HG03378 (cell line): ENCODE measurements around the gene EPG5.

Source experiments
- ATAC-seq: cut with Tn5 transposase; IDR thresholded peaks from one replicate; pipeline ENCODE4 v1.9.1; 2021; ENCODE audit warnings: mild to moderate bottlenecking, moderate library complexity; ENCODE audit not compliant: unreplicated experiment

EPG5 gene

DNA sequence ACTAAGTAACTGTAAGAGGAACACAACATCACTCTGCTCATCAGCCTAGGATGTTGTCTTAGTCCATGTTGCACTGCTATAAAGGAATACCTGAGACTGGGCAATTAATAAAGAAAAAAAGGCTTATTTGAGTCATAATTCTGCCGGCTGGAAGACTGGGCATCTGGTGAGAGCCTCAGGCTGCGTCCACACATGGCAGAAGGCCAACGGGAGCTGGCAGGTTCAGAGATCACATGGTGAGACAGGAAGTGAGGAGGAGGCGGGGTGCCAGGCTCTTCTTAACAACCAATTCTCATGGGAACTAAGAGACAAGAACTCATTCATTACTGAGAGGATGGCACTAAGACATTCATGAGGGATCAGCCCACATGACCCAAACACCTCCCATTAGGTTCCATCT, 46.8 kb downstream of the EPG5 start:
- no peak for ATAC-seq

DNA sequence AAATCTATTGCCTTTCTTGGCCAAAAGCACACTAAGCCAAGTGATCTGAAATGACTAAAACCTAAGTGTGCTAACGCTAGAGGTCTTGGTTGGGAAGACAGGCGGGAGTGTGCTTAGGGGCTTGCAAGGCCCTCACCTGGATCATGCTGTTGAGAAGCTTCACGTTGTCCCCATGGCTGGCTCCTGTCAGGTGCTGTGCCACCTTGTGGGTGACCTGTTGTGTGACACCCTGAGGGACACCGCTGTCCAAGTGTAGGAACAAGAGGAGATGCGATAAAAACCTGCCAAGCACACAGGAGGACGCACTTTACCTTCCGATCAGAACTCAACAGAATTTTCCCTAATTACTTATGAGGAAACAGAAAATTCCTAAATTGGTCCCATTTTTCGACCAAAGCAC, 50.8 kb downstream of the EPG5 start:
- ATAC-seq = no peak

DNA sequence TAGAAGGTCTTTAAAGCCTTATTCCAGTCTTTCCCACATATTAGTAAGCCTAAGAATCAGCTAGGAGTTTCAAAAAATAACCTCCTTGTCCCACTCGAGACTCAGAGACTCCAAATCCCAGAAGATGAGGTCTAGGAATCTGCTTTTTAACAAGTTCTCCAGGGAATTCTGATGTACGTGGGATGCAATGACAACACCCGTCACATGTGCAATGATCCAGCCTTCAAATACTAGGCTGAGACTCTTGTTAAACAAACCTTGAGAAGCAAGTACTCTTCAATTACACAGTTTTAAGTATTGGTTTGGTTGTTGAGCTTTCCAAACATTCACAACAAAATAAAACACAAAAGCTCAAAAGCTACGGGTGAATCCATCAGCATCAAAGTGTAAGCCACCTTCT, 53.9 kb downstream of the EPG5 start:
- ATAC-seq = no peak

DNA sequence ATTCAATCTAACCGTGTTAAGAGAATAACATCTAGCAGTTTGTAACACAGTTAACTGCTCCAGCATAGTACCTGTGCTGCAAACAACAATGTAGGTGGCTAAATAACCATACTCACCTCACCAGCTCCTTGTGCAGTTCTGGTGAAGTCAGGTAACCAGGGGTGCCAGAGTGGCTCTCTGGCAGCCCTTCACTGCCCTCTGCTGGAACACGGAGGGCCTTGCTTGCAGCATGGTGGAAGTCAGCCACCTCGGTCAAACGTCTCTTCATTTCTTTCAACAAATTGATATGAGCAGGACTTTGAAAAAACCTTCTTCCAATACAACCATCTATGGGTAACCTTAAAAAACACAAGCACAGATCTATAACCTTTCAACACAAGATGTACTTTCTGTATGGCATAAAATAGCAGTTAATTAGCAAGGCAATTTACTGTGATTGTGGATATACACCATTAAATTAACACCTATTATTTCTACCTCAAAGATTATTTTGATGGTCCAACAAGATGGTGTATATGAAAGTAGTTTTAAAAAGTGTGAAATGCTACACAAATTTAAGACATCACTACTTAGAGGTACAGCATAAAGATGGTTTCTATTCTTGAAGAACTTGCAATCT, 56.6 kb downstream of the EPG5 start:
- ATAC-seq = no peak

DNA sequence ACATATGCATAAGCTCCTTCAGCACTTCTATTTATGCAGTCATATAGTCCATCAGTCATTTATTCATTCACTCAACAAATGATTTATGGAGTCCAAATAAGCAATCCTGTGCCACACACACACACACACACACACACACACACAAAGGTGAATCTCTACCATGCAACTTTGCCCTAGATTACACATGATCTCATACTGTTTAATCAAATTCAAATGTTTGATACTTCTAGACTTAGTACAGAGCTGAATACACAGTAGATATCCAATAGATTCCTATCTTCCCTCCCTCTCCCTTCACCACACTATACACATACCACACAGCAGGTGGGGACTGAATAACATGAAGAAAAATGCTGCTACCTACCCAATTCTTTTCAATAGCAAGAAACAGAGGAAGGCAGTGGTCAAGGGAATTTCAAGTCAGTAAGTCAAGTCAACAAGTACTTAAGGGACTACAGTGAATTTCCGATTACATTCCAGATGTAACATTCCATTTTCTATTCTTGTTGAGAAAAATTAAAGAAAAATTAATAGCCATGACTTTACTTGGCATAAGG, 65.4 kb downstream of the EPG5 start:
- no peak for ATAC-seq

DNA sequence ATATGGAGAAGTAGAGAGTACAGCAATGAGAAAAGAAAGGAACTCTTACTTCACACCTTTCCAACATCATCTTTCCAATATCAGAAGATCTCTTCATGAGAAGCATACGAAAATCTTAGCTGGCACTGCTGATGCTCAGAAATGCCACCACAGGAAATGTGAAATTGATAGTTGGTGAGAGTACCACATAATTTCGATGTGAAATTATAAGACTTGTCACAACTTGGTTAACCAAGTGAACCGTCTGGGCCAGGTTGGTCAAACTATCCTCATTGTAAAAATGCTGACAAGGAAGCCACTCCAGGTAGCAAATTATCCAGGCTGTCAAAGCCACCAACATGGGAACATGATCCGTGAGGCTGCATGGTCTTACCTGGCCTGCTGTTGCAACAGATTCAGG, 66.5 kb downstream of the EPG5 start:
- no peak for ATAC-seq

DNA sequence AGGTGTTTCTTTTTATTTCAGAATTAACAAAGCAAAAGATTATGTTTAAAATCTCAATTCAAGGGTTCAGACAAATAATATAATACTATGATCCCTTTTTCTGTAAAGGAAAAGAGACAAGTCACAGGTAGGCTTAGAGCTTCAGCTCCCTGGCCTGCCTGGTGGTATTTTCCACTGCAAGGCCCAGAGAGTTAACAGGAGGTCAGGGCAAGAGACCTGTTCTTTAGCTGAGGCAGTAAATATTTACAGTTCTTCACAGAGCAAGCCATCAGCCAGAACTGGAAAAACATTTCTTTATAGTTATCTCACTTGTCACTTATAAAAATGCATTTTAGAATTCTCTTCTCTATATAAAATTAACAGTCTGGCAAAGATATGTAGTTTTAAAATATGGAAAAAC, 70.1 kb downstream of the EPG5 start:
- ATAC-seq = no peak

DNA sequence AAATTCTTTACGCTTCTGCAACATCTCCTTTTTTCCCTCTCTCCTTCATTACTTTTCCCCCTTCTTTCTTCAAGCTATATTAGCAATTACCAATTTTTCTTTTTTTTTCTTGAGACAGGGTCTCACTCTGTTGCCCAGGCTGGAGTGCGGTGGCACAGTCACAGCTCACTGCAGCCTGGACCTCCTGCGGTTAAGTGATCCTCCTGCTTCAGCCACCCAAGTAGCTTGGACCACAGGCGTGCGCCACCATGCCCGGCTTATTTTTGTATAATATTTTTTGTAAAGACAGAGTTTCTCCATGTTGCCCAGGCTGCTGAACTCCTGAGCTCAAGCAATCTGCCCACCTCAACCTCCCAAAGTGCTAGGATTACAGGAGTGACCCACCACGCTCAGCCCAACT, 70.7 kb downstream of the EPG5 start:
- no peak for ATAC-seq

DNA sequence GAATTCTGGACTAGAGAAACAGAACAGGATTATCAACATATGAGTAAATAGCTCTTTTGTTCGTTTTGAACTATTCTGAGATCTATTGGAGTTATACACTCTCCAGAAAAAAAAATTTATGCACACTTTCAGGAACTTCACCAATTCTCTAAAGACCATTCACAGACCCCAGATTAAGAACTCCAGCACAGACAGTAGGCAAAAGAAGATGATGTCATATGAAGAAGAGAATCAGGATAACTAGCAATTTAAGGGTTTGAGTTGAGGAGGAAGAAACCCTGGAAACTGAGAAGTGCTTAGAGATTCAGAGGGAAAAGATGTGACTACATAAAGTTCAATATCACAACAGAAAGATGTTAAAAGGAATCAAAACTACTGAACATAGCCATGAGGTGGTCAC, 71.8 kb downstream of the EPG5 start:
- ATAC-seq = no peak

DNA sequence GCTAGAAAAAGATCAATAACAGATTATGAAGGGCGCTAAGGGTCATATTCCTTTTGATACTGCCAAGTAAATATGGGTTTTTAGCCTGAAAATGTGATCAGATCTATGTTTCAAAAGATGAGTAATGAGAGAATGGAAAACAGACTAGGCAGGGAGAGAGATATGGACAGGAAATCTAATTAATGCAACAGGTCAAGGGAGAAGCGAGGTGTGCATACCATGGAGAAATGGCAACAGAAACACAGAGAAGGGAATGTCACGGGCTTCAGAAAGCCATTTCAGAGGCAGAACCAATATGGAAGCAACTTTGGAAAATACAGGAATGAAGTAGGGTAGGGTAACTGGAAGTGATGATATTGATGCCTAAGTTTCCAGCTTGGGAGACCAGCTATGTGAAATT, 72.3 kb downstream of the EPG5 start:
- no peak for ATAC-seq

DNA sequence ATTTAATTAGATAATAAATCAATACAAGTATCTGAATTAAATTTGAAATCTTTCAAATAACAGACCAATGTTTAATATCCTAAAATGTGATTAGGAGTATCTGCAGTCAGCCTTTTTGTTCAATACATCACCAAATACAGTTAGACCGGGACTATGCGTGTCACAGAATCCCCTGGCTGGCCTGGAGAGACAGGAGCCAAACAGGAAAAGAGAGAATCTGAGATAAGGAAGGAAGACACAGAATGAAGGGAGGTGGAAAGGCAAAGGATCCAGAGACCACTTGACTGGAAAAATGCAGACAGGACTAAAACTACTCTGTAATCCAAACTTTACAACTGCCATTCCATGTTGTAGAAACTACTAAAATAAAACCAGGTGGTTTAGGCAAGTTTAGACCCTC, 75.3 kb downstream of the EPG5 start:
- ATAC-seq = no peak

DNA sequence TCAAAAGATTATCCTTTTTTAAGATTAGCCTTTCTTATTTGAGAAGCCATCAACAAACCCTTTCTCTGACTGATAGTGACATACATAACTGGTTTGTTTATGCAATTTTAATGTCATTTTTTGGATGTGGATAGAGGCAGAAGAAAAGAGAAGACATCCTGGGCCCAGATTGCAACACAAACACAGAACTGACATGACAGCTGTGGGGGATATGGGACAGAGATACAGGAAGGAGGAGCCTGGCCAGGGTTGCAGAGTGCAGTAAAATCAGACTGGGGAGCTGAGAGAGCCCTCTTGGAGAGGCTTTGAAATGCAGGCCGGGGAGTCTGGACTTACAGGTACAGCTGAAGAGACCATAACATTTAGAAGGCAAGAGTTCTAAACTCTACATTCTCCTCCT, 76.5 kb downstream of the EPG5 start:
- ATAC-seq = no peak

DNA sequence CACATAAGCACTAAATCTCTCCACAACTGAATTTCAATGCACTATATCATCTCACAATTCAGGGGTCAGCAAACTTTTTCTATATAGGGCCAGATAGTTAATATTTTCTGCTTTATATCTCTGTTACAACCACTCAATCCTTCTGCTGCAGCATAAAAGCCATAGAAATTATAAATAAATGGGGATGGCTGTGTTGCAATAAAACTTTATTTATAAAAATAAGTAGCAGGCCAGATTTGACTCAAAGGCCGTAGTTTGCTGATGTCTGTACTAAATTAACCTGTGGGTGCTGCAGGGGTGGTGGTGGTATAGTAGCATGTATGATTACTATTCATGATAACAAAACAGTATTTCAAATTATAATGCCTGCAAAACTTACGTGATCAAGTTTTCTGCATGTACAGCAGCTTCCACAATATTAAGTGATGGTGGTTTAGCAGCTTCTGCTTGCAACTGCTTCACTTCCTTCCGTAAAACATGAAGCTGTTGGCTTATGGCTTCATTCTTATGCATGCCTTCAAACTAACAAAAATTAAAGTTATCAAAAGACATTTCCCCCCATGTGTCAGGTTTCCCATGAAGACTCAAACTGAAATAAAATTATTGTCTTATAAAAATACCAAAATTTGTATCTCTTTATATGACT, 77.6 kb downstream of the EPG5 start:
- ATAC-seq = no peak

DNA sequence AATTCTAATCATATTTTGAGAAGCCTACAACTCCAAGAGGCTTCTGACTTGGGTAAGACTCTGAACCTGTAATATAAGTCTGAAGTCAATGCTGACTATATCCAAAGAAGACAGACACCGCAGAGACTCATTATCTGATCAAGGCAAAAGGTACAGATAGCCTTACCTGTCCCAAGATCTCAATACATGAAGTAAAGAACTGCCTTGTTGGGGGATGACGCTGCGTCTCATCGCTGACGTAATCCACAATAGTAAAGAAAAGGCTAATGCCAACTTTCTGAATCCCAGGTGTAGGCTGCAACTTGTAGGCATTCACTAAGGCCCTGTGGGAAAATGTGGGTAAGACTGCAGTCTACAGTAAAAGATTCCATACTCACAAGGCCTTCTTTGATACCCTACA, 79.5 kb downstream of the EPG5 start:
- ATAC-seq = no peak

DNA sequence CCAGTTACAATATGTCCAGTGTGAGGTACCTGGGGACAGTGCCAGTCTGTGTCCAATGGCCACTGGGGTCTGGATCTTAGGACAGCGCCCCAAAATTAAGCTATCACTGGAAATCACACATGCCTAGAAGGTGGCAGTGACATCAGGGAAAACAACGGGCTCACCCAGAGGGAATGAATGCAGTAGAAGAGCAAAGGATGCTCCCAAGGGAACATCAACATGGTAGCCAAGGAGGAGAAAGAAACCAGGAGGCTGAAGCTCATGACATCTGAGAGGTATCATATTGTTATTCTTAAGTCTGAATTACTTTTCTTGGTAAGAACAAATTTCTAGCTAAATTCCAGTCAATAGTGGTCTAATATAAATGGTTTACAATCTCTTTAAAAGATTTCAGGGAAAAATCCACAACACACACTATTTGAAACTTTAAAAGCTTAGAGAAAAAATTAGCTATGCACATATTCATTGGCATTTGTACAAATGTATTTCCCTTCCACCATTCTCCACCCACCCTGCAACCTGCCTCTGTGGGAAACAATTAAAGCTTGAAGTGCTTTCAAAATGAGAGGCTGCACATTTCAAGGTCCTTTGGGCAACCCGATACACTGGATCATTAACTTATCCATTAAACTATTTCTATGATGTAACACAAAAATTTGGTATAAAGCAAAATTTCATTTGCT, 86.1 kb downstream of the EPG5 start:
- ATAC-seq = no peak

DNA sequence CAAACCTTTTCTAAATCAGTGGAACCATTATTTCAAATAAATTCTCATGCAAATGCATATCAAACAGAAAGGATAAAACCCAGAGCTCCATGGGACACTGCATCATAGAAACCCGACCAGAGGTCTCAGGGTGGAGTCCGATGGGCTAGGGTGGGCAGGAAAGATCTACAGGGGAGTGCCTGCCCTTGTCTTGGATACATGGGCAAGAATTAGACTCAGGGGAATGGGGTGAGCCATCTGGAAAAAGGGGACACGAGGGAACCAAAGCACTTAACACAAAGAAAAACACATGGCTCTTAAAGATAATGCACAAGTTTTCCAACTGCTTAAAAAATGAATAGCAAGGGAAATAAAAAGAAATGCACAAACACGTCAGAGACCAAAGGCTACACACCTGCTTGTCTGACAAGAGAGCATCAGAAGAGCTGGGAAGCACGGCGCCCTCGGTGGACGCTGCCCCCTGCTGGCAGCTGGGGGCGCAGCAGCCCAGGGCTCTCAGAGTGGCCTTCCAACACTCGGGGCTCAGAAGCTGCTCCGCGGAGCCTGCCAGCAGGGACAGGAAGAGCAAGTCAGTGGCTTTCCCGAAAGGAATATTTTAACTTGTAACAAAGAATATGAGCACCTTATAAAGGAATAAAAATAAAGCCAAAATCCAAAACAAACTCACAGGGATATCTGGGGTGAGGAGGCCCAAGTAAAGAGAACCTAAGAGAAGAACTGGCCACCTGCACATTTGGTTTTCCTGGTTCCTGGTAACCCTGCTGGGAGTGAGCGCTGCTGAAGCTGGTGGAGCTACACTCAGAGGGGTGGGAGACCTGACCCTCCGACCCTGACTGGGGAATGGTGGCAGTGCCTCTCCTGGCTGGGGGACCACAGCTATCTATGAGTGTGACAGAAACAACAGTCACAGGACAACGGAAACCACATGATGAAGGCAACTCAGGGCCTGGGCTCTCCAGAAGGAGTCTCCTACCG, 87.2 kb downstream of the EPG5 start:
- ATAC-seq = peak; percentile 57

DNA sequence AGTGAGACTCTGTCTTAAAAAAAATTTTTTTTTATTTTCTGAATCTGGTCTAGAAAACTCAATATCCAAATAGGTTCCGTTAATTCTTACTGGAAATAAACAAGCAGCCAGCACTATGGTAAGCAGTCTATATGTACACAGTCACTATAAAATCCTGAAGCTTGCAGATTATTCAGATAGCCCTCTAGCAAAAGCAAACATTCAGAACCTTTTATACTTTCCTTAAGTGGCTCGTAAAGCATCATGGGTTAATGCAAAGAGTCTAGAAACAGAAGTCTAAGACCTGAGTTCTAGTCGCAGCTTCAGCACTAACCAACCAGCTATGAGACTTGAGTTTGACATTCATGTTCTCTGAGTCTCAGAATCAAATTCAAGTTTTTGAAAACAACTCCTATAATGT, 89.7 kb downstream of the EPG5 start:
- no peak for ATAC-seq

DNA sequence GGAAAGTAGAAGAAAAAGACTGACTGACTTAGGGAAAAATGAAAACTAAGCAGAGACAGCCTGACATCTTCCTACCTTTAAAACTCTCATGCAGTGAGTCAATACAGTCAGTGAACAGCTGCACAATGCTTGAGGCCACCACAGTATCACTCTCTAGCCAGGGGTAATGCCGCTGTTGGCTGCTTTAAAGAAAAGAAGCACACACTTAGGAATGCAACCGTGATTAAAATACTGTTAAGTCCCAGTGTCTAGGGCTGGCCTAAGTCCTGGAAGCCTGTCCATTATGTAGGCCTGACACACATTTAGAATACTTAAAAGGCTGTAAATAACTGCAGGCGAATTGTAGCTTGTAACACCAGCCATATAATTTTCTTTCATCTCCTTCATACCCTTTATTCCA, 91.0 kb downstream of the EPG5 start:
- ATAC-seq = no peak

DNA sequence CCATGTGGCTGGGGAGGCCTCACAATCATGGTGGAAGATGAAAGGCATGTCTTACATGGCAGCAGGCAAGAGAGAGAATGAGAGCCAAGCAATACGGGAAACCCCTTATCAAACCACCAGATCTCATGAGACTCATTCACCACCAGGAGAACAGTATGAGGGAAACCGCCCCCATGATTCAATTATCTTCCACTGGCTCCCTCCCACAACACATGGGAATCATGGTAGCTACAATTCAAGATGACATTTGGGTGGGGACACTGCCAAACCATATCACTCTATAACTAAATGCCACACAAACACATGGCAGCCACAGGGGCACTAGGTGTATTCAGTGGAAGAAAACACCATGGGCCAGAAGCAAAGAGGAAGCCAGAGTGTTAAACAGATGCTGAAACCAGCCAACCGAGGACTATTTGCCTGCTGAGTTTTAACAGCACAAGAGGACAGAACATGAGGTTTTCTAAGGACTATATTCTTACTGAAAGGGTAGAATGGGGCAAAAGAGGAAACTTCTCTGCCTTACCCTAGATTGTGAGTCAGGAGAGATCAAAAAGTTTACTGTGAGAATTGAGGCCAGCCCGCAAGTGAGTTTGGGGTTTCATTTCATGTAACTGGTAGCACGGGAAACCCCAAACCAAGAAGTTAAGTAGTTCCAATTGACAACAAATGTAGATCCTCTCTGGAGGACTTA, 92.5 kb downstream of the EPG5 start:
- ATAC-seq = peak; percentile 91

DNA sequence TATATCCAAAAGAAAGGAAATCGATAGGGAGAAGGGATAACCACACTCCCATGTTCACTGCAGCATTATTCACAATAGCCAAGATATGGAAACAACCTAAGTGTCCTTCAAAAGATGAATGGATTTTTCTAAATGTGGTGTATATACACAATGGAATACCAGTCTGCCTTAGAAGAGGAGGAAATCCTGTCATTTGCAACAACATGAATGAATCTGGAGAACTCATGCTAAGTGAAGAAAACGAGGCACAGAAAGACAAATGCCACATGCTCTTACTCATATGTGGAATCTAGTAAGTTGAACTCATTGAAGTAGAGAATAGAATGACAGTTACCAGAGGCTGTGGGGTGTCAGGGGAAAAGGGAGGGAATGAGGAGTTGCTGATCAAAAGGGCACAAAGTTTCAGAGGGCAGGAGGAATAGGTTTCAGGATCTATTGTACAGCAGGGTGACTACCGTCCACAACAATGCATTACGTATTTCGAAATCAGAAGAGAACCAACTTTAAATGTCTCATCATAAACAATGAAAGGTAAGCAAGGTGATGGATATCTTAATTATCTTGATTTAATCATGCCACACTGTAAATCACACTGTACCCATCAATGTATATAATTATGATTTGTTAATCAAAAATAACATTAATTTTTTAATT, 95.6 kb downstream of the EPG5 start:
- no peak for ATAC-seq
